IMR-90 (cell line): ENCODE measurements around the gene CNTRL. TPM values are rescaled to one million over a fixed set of nuclear protein-coding genes. Genes with fewer than 3 reads are reported as not detected.

Source experiments
- ATAC-seq: fragments of 200-7000 bp; cut with Tn5 transposase; 2 replicates; pipeline ENCODE4 v1.9.1; 2020; ENCODE audit warnings: low read depth, mild to moderate bottlenecking, moderate library complexity
- BruUV-seq: library from RNA; stranded (reverse); fragments of 400-500 nt; replicated peaks from 2 replicates; lab custom pipeline; 2021; lab: Mats Ljungman, UMichigan
- CTCF ChIA-PET: fragments of 300-600 bp; formaldehyde crosslinking; extraction: SDS; loops from one replicate; lab custom pipeline; 2021; ENCODE audit warnings: antibody characterized with exemption; lab: Yijun Ruan, JAX
- POLR2A ChIA-PET: fragments of 300-600 bp; sonication (Branson Sonifier 250); formaldehyde crosslinking; loops from one replicate; lab custom pipeline; 2022; ENCODE audit warnings: antibody characterized with exemption; ENCODE audit not compliant: unreplicated experiment; lab: Charles Lee
- DNase-seq: peaks from one replicate; pipeline ENCODE4 v3.0.0; 2013
- H2AFZ ChIP-seq: replicated peaks from 2 replicates; pipeline ENCODE3; 2013; ENCODE audit warnings: low read length, mild to moderate bottlenecking; ENCODE audit not compliant: poor library complexity
- H2AK5ac ChIP-seq: 2 replicates; pipeline ENCODE4 v1.6.1; 2013; ENCODE audit warnings: low read depth, low read length, inconsistent platforms
- H2AK9ac ChIP-seq: replicated peaks from 2 replicates; pipeline ENCODE3; 2013; ENCODE audit warnings: mild to moderate bottlenecking, low read depth, low read length, moderate library complexity; ENCODE audit not compliant: poor library complexity
- H2BK120ac ChIP-seq: 2 replicates; pipeline ENCODE4 v1.6.1; 2013; ENCODE audit warnings: low read depth, low read length, inconsistent platforms
- H2BK15ac ChIP-seq: 3 replicates; pipeline ENCODE4 v1.6.1; 2013; ENCODE audit warnings: low read depth, low read length, inconsistent platforms
- H2BK20ac ChIP-seq: 2 replicates; pipeline ENCODE4 v1.6.1; 2013; ENCODE audit warnings: low read depth, mild to moderate bottlenecking, inconsistent platforms, low read length, moderate library complexity
- H2BK5ac ChIP-seq: 2 replicates; pipeline ENCODE4 v1.6.1; 2013; ENCODE audit warnings: mild to moderate bottlenecking, low read depth, low read length, inconsistent platforms; ENCODE audit not compliant: poor library complexity, severe bottlenecking
- H3K14ac ChIP-seq: replicated peaks from 2 replicates; pipeline ENCODE4 v1.6.1; 2013; ENCODE audit warnings: low read depth, low read length, inconsistent platforms
- H3K18ac ChIP-seq: 2 replicates; pipeline ENCODE4 v1.6.1; 2013; ENCODE audit warnings: low read depth, low read length, control low read depth
- H3K23ac ChIP-seq: 2 replicates; pipeline ENCODE4 v1.6.1; 2013; ENCODE audit warnings: low read depth, low read length, inconsistent platforms
- H3K27ac ChIP-seq: 2 replicates; pipeline ENCODE4 v1.5.1; 2013; ENCODE audit warnings: mild to moderate bottlenecking, control low read depth, low read length; ENCODE audit not compliant: insufficient read depth
- H3K27me3 ChIP-seq: 2 replicates; pipeline ENCODE4 v1.6.1; 2013; ENCODE audit warnings: low read length; ENCODE audit not compliant: control insufficient read depth, insufficient read depth
- H3K36me3 ChIP-seq: 2 replicates; pipeline ENCODE4 v1.6.1; 2013; ENCODE audit warnings: low read length, mixed read lengths; ENCODE audit not compliant: control insufficient read depth, insufficient read depth
- H3K4ac ChIP-seq: 2 replicates; pipeline ENCODE4 v1.6.1; 2013; ENCODE audit warnings: low read depth, low read length, inconsistent platforms
- H3K4me1 ChIP-seq: 2 replicates; pipeline ENCODE4 v1.6.1; 2013; ENCODE audit warnings: low read length, mixed read lengths; ENCODE audit not compliant: control insufficient read depth, insufficient read depth
- H3K4me2 ChIP-seq: 2 replicates; pipeline ENCODE4 v1.6.1; 2013; ENCODE audit warnings: low read depth, mild to moderate bottlenecking, control low read depth, low read length, moderate library complexity
- H3K4me3 ChIP-seq: 2 replicates; pipeline ENCODE4 v1.5.1; 2013; ENCODE audit warnings: low read depth, mild to moderate bottlenecking, control low read depth, low read length, moderate library complexity; ENCODE audit not compliant: insufficient read depth
- H3K56ac ChIP-seq: 2 replicates; pipeline ENCODE4 v1.6.1; 2013; ENCODE audit warnings: low read length, inconsistent platforms; ENCODE audit not compliant: insufficient read depth; ENCODE audit errors: extremely low read depth
- H3K79me1 ChIP-seq, 2 experiments: 2 replicates each; pipeline ENCODE4 v1.6.1; 2013; ENCODE audit warnings: low read length in 2 of 2, inconsistent platforms in 1 of 2, low read depth in 1 of 2
- H3K9ac ChIP-seq: 2 replicates; pipeline ENCODE4 v1.6.1; 2013; ENCODE audit warnings: low read depth, low read length, control low read depth
- H3K9me1 ChIP-seq: 2 replicates; pipeline ENCODE4 v1.6.1; 2013; ENCODE audit warnings: low read length, inconsistent platforms; ENCODE audit not compliant: insufficient read depth
- H3K9me3 ChIP-seq: 2 replicates; pipeline ENCODE4 v1.6.1; 2013; ENCODE audit warnings: low read length; ENCODE audit not compliant: control insufficient read depth, insufficient read depth
- H4K20me1 ChIP-seq: 2 replicates; pipeline ENCODE4 v1.6.1; 2013; ENCODE audit warnings: low read length, inconsistent platforms; ENCODE audit not compliant: insufficient read depth
- H4K5ac ChIP-seq: 2 replicates; pipeline ENCODE4 v1.6.1; 2013; ENCODE audit warnings: mild to moderate bottlenecking, low read depth, low read length, control low read depth
- H4K8ac ChIP-seq, 2 experiments: 2 replicates each; pipeline ENCODE4 v1.6.1; 2013; ENCODE audit warnings: low read depth in 2 of 2, low read length in 2 of 2, control low read depth in 1 of 2, inconsistent platforms in 1 of 2
- H4K91ac ChIP-seq: 2 replicates; pipeline ENCODE4 v1.6.1; 2013; ENCODE audit warnings: low read depth, low read length, inconsistent platforms; ENCODE audit not compliant: insufficient read depth
- CHD1 ChIP-seq: IDR thresholded peaks from 2 replicates; pipeline ENCODE4 v1.6.1; 2012; ENCODE audit warnings: low read depth, low read length, improper control_type of control experiment
- MAFK ChIP-seq: IDR thresholded peaks from 2 replicates; pipeline ENCODE4 v1.6.1; 2012; ENCODE audit warnings: low read depth, low read length, improper control_type of control experiment
- MAZ ChIP-seq: IDR thresholded peaks from 2 replicates; pipeline ENCODE4 v1.6.1; 2012; ENCODE audit warnings: low read depth, mild to moderate bottlenecking, low read length, improper control_type of control experiment, moderate library complexity, borderline replicate concordance
- NFE2L2 ChIP-seq: fragments of 150-350 bp; IDR thresholded peaks from 2 replicates; pipeline ENCODE4 v1.6.1; 2016; ENCODE audit warnings: low read depth, mild to moderate bottlenecking, low read length
- POLR2A ChIP-seq: IDR thresholded peaks from 2 replicates; pipeline ENCODE4 v1.6.1; 2012; ENCODE audit warnings: mild to moderate bottlenecking, low read depth, low read length
- USF2 ChIP-seq: fragments of 150-350 bp; IDR thresholded peaks from 2 replicates; pipeline ENCODE4 v1.6.1; 2017; ENCODE audit warnings: mild to moderate bottlenecking, antibody characterized with exemption, low read length, low read depth
- WGBS, 2 experiments: methylation state at CpG; one replicate each; pipeline versions ENCODE4 v1.1.5 to v1.1.7; 2013; ENCODE audit warnings: missing lambda C conversion rate in 2 of 2; ENCODE audit not compliant: insufficient read length in 1 of 2; ENCODE audit errors: extremely low coverage in 2 of 2; 5-methylcytosine and 5-hydroxymethylcytosine counted together
- dilution Hi-C: fragments of 300-500 bp; cut with HindIII; formaldehyde crosslinking; loops from one replicate; pipeline ENCODE4 v1.14.3; 2018; ENCODE audit warnings: low sequenced_read_pairs; ENCODE audit not compliant: unreplicated experiment
- in situ Hi-C: fragments of 300-500 bp; cut with MboI; formaldehyde crosslinking; loops from 3 replicates; pipeline ENCODE4 v1.14.3; 2019; ENCODE audit warnings: low sequenced_read_pairs, inconsistent platforms, mixed read lengths
- intact Hi-C: fragments of 100-400 bp; cut with micrococcal nuclease; formaldehyde crosslinking; loops from 2 replicates; pipeline ENCODE4 v1.10.0; 2022
- polyA plus RNA-seq, 3 experiments: library from polyadenylated mRNA; depleted of rRNA; stranded (reverse); fragments of >200 nt; gene quantifications; 2 replicates each; pipeline ENCODE4 v1.2.3, GENCODE V29; 2012; ENCODE audit warnings: low replicate concordance in 1 of 3
- total RNA-seq: library from RNA; depleted of rRNA; stranded (reverse); fragments of >200 nt; gene quantifications from 2 replicates; pipeline ENCODE4 v1.2.3, GENCODE V29; 2012

Gene CNTRL
- total and polyA plus RNA-seq, 2 of the 4 experiments (the other 2 are of a cell fraction) = 4.5 to 7.3 TPM

GRCh38 chr9:121182101-121182836 is 107.5 kb downstream of the CNTRL start:
- Histone ChIP-seq H3K56ac (no peak overlapping the region), H3K9ac (no peak overlapping the region), H3K9me1 (peaks cover 6% of the 10 kb centered on the region), H3K27ac (no peak overlapping the region), H2AK5ac (no peak overlapping the region), H4K5ac (no peak overlapping the region), H2AFZ (no peak overlapping the region), H3K23ac (no peak overlapping the region), H2BK15ac (no peak overlapping the region), H2AK9ac (no peak overlapping the region), H3K9me3 (no peaks in the 10 kb centered on the region), H3K4ac (no peak overlapping the region), H3K4me2 (no peak overlapping the region), H3K4me1 (peaks cover 14% of the 10 kb centered on the region), H2BK20ac (no peak overlapping the region), H4K20me1 (peaks cover 47% of the 10 kb centered on the region), H2BK5ac (no peak overlapping the region), H3K27me3 (no peaks in the 10 kb centered on the region), H3K18ac (no peak overlapping the region), H4K91ac (no peak overlapping the region), H3K4me3 (no peak overlapping the region), H4K8ac (no peak overlapping the region), H3K36me3 (peaks cover 19% of the 10 kb centered on the region), H2BK120ac (no peak overlapping the region), H3K79me1 (peaks cover 34 to 69% of the 10 kb centered on the region in 2 experiments), H3K14ac (no peak overlapping the region)
- BruUV-seq = no TSS peak
- intact Hi-C loops (loop anchor here (2.0 kb wide), 1 partner anchor 17 kb away; no protein-coding TSS in a partner anchor), in situ Hi-C loops (no loop called here), dilution Hi-C loops (no loop called here)
- ChIA-PET POLR2A (no interaction called here), CTCF (no interaction called here)
- TF ChIP-seq MAZ = no peak
- TF ChIP-seq POLR2A = no peak
- no peak for TF ChIP-seq NFE2L2
- no peak for TF ChIP-seq MAFK
- TF ChIP-seq CHD1 = no peak
- no peak for TF ChIP-seq USF2
- DNase-seq = no peak
- no CpG with 5 or more reads among the region's 3 CpGs for WGBS, 2 experiments
- ATAC-seq = no peak
